HL-60 (cell line): ENCODE results near the gene MYO6.

Source experiments
- POLR2AphosphoS5 ChIP-seq: IDR thresholded peaks from 2 replicates; pipeline ENCODE4 v1.6.1; 2012; ENCODE audit warnings: low read depth
- TF ChIP-seq, protein P1 (sequence below): IDR thresholded peaks from one replicate; pipeline ENCODE4 v1.5.1; 2011; ENCODE audit warnings: low read length, control low read depth, inconsistent platforms; ENCODE audit not compliant: insufficient read depth
- TF ChIP-seq, protein P2 (sequence below): IDR thresholded peaks from 2 replicates; pipeline ENCODE4 v1.6.1; 2012; ENCODE audit warnings: low read depth; ENCODE audit not compliant: insufficient replicate concordance

DNA sequence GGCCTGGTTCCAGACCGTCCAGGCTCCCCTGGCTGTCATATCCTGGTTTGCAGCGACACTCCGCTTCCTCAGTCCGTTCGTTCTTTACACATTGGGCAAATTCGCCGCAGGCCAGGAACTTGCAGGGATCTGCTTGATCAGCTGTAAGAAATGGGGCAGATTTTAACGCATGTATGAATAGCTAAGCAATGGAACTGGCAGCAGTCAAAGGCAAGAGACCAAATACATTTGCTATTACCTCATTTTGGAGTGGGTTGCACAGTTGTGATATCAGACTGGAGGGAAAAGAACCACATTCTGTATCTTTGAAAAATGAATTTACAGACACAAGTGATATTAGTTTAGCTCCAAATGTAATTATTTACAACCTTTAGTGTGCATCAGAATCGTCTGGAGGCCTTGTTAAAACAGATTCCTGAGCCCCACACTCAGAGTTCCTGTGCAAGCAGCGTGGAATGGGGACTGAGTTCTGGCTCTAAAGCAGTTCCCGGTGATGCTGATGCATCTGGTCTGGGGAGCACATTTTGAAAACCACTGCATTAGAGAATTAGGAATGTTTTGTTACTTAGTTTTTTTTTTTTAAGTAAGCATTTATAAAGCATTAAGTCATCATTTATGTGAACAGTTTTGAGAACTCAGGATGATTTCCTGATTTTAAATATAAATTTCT is 182.1 kb downstream of the MYO6 start:
- TF ChIP-seq, protein P1, sequence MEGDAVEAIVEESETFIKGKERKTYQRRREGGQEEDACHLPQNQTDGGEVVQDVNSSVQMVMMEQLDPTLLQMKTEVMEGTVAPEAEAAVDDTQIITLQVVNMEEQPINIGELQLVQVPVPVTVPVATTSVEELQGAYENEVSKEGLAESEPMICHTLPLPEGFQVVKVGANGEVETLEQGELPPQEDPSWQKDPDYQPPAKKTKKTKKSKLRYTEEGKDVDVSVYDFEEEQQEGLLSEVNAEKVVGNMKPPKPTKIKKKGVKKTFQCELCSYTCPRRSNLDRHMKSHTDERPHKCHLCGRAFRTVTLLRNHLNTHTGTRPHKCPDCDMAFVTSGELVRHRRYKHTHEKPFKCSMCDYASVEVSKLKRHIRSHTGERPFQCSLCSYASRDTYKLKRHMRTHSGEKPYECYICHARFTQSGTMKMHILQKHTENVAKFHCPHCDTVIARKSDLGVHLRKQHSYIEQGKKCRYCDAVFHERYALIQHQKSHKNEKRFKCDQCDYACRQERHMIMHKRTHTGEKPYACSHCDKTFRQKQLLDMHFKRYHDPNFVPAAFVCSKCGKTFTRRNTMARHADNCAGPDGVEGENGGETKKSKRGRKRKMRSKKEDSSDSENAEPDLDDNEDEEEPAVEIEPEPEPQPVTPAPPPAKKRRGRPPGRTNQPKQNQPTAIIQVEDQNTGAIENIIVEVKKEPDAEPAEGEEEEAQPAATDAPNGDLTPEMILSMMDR, result no peak
- TF ChIP-seq, protein P2, sequence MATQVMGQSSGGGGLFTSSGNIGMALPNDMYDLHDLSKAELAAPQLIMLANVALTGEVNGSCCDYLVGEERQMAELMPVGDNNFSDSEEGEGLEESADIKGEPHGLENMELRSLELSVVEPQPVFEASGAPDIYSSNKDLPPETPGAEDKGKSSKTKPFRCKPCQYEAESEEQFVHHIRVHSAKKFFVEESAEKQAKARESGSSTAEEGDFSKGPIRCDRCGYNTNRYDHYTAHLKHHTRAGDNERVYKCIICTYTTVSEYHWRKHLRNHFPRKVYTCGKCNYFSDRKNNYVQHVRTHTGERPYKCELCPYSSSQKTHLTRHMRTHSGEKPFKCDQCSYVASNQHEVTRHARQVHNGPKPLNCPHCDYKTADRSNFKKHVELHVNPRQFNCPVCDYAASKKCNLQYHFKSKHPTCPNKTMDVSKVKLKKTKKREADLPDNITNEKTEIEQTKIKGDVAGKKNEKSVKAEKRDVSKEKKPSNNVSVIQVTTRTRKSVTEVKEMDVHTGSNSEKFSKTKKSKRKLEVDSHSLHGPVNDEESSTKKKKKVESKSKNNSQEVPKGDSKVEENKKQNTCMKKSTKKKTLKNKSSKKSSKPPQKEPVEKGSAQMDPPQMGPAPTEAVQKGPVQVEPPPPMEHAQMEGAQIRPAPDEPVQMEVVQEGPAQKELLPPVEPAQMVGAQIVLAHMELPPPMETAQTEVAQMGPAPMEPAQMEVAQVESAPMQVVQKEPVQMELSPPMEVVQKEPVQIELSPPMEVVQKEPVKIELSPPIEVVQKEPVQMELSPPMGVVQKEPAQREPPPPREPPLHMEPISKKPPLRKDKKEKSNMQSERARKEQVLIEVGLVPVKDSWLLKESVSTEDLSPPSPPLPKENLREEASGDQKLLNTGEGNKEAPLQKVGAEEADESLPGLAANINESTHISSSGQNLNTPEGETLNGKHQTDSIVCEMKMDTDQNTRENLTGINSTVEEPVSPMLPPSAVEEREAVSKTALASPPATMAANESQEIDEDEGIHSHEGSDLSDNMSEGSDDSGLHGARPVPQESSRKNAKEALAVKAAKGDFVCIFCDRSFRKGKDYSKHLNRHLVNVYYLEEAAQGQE, result no peak
- TF ChIP-seq POLR2AphosphoS5, result no peak
